B cell (primary cell): ENCODE data around the gene ACAN.
A peak's percentile ranks its signal among the peaks of the same experiment; 100 is the strongest.

Source experiments
- CTCF ChIP-seq: fragments of 200-600 bp; IDR thresholded peaks from one replicate; pipeline ENCODE4 v1.8.0; 2022; ENCODE audit warnings: antibody characterized with exemption, mild to moderate bottlenecking
- EZH2 ChIP-seq: IDR thresholded peaks from 2 replicates; pipeline ENCODE4 v1.6.1; 2012; ENCODE audit warnings: borderline replicate concordance, low read depth, mild to moderate bottlenecking, moderate library complexity, low read length; ENCODE audit not compliant: insufficient read depth, poor library complexity, severe bottlenecking

GRCh38 chr15:88894348-88894818, 91.1 kb downstream of the ACAN start:
- TF ChIP-seq EZH2, result no peak
- TF ChIP-seq CTCF, result peak; percentile 83
